IMR-90 (cell line): Measurements from ENCODE around the gene HMOX2. TPM values are rescaled to one million over a fixed set of nuclear protein-coding genes. Genes with fewer than 3 reads are reported as not detected.

Source experiments
- ATAC-seq: fragments of 200-7000 bp; cut with Tn5 transposase; 2 replicates; pipeline ENCODE4 v1.9.1; 2020; ENCODE audit warnings: low read depth, mild to moderate bottlenecking, moderate library complexity
- BruUV-seq: library from RNA; stranded (reverse); fragments of 400-500 nt; replicated peaks from 2 replicates; lab custom pipeline; 2021; lab: Mats Ljungman, UMichigan
- CTCF ChIA-PET: fragments of 300-600 bp; formaldehyde crosslinking; extraction: SDS; loops from one replicate; lab custom pipeline; 2021; ENCODE audit warnings: antibody characterized with exemption; lab: Yijun Ruan, JAX
- POLR2A ChIA-PET: fragments of 300-600 bp; sonication (Branson Sonifier 250); formaldehyde crosslinking; loops from one replicate; lab custom pipeline; 2022; ENCODE audit warnings: antibody characterized with exemption; ENCODE audit not compliant: unreplicated experiment; lab: Charles Lee
- DNase-seq: peaks from one replicate; pipeline ENCODE4 v3.0.0; 2013
- H2AFZ ChIP-seq: replicated peaks from 2 replicates; pipeline ENCODE3; 2013; ENCODE audit warnings: low read length, mild to moderate bottlenecking; ENCODE audit not compliant: poor library complexity
- H2AK5ac ChIP-seq: 2 replicates; pipeline ENCODE4 v1.6.1; 2013; ENCODE audit warnings: low read depth, low read length, inconsistent platforms
- H2AK9ac ChIP-seq: replicated peaks from 2 replicates; pipeline ENCODE3; 2013; ENCODE audit warnings: mild to moderate bottlenecking, low read depth, low read length, moderate library complexity; ENCODE audit not compliant: poor library complexity
- H2BK120ac ChIP-seq: 2 replicates; pipeline ENCODE4 v1.6.1; 2013; ENCODE audit warnings: low read depth, low read length, inconsistent platforms
- H2BK15ac ChIP-seq: 3 replicates; pipeline ENCODE4 v1.6.1; 2013; ENCODE audit warnings: low read depth, low read length, inconsistent platforms
- H2BK20ac ChIP-seq: 2 replicates; pipeline ENCODE4 v1.6.1; 2013; ENCODE audit warnings: low read depth, mild to moderate bottlenecking, inconsistent platforms, low read length, moderate library complexity
- H2BK5ac ChIP-seq: 2 replicates; pipeline ENCODE4 v1.6.1; 2013; ENCODE audit warnings: mild to moderate bottlenecking, low read depth, low read length, inconsistent platforms; ENCODE audit not compliant: poor library complexity, severe bottlenecking
- H3K14ac ChIP-seq: replicated peaks from 2 replicates; pipeline ENCODE4 v1.6.1; 2013; ENCODE audit warnings: low read depth, low read length, inconsistent platforms
- H3K18ac ChIP-seq: 2 replicates; pipeline ENCODE4 v1.6.1; 2013; ENCODE audit warnings: low read depth, low read length, control low read depth
- H3K23ac ChIP-seq: 2 replicates; pipeline ENCODE4 v1.6.1; 2013; ENCODE audit warnings: low read depth, low read length, inconsistent platforms
- H3K27ac ChIP-seq: 2 replicates; pipeline ENCODE4 v1.5.1; 2013; ENCODE audit warnings: mild to moderate bottlenecking, control low read depth, low read length; ENCODE audit not compliant: insufficient read depth
- H3K27me3 ChIP-seq: 2 replicates; pipeline ENCODE4 v1.6.1; 2013; ENCODE audit warnings: low read length; ENCODE audit not compliant: control insufficient read depth, insufficient read depth
- H3K36me3 ChIP-seq: 2 replicates; pipeline ENCODE4 v1.6.1; 2013; ENCODE audit warnings: low read length, mixed read lengths; ENCODE audit not compliant: control insufficient read depth, insufficient read depth
- H3K4ac ChIP-seq: 2 replicates; pipeline ENCODE4 v1.6.1; 2013; ENCODE audit warnings: low read depth, low read length, inconsistent platforms
- H3K4me1 ChIP-seq: 2 replicates; pipeline ENCODE4 v1.6.1; 2013; ENCODE audit warnings: low read length, mixed read lengths; ENCODE audit not compliant: control insufficient read depth, insufficient read depth
- H3K4me2 ChIP-seq: 2 replicates; pipeline ENCODE4 v1.6.1; 2013; ENCODE audit warnings: low read depth, mild to moderate bottlenecking, control low read depth, low read length, moderate library complexity
- H3K4me3 ChIP-seq: 2 replicates; pipeline ENCODE4 v1.5.1; 2013; ENCODE audit warnings: low read depth, mild to moderate bottlenecking, control low read depth, low read length, moderate library complexity; ENCODE audit not compliant: insufficient read depth
- H3K56ac ChIP-seq: 2 replicates; pipeline ENCODE4 v1.6.1; 2013; ENCODE audit warnings: low read length, inconsistent platforms; ENCODE audit not compliant: insufficient read depth; ENCODE audit errors: extremely low read depth
- H3K79me1 ChIP-seq, 2 experiments: 2 replicates each; pipeline ENCODE4 v1.6.1; 2013; ENCODE audit warnings: low read length in 2 of 2, inconsistent platforms in 1 of 2, low read depth in 1 of 2
- H3K9ac ChIP-seq: 2 replicates; pipeline ENCODE4 v1.6.1; 2013; ENCODE audit warnings: low read depth, low read length, control low read depth
- H3K9me1 ChIP-seq: 2 replicates; pipeline ENCODE4 v1.6.1; 2013; ENCODE audit warnings: low read length, inconsistent platforms; ENCODE audit not compliant: insufficient read depth
- H3K9me3 ChIP-seq: 2 replicates; pipeline ENCODE4 v1.6.1; 2013; ENCODE audit warnings: low read length; ENCODE audit not compliant: control insufficient read depth, insufficient read depth
- H4K20me1 ChIP-seq: 2 replicates; pipeline ENCODE4 v1.6.1; 2013; ENCODE audit warnings: low read length, inconsistent platforms; ENCODE audit not compliant: insufficient read depth
- H4K5ac ChIP-seq: 2 replicates; pipeline ENCODE4 v1.6.1; 2013; ENCODE audit warnings: mild to moderate bottlenecking, low read depth, low read length, control low read depth
- H4K8ac ChIP-seq, 2 experiments: 2 replicates each; pipeline ENCODE4 v1.6.1; 2013; ENCODE audit warnings: low read depth in 2 of 2, low read length in 2 of 2, control low read depth in 1 of 2, inconsistent platforms in 1 of 2
- H4K91ac ChIP-seq: 2 replicates; pipeline ENCODE4 v1.6.1; 2013; ENCODE audit warnings: low read depth, low read length, inconsistent platforms; ENCODE audit not compliant: insufficient read depth
- CEBPB ChIP-seq: IDR thresholded peaks from 2 replicates; pipeline ENCODE4 v1.6.1; 2012; ENCODE audit warnings: low read depth, low read length, improper control_type of control experiment
- CHD1 ChIP-seq: IDR thresholded peaks from 2 replicates; pipeline ENCODE4 v1.6.1; 2012; ENCODE audit warnings: low read depth, low read length, improper control_type of control experiment
- MAZ ChIP-seq: IDR thresholded peaks from 2 replicates; pipeline ENCODE4 v1.6.1; 2012; ENCODE audit warnings: low read depth, mild to moderate bottlenecking, low read length, improper control_type of control experiment, moderate library complexity, borderline replicate concordance
- RCOR1 ChIP-seq: IDR thresholded peaks from 2 replicates; pipeline ENCODE4 v1.6.1; 2012; ENCODE audit warnings: mild to moderate bottlenecking, low read length, improper control_type of control experiment; ENCODE audit not compliant: insufficient replicate concordance
- WGBS, 2 experiments: methylation state at CpG; one replicate each; pipeline versions ENCODE4 v1.1.5 to v1.1.7; 2013; ENCODE audit warnings: missing lambda C conversion rate in 2 of 2; ENCODE audit not compliant: insufficient read length in 1 of 2; ENCODE audit errors: extremely low coverage in 2 of 2; 5-methylcytosine and 5-hydroxymethylcytosine counted together
- dilution Hi-C: fragments of 300-500 bp; cut with HindIII; formaldehyde crosslinking; loops from one replicate; pipeline ENCODE4 v1.14.3; 2018; ENCODE audit warnings: low sequenced_read_pairs; ENCODE audit not compliant: unreplicated experiment
- in situ Hi-C: fragments of 300-500 bp; cut with MboI; formaldehyde crosslinking; loops from 3 replicates; pipeline ENCODE4 v1.14.3; 2019; ENCODE audit warnings: low sequenced_read_pairs, inconsistent platforms, mixed read lengths
- intact Hi-C: fragments of 100-400 bp; cut with micrococcal nuclease; formaldehyde crosslinking; loops from 2 replicates; pipeline ENCODE4 v1.10.0; 2022
- polyA plus RNA-seq, 3 experiments: library from polyadenylated mRNA; depleted of rRNA; stranded (reverse); fragments of >200 nt; gene quantifications; 2 replicates each; pipeline ENCODE4 v1.2.3, GENCODE V29; 2012; ENCODE audit warnings: low replicate concordance in 1 of 3
- total RNA-seq: library from RNA; depleted of rRNA; stranded (reverse); fragments of >200 nt; gene quantifications from 2 replicates; pipeline ENCODE4 v1.2.3, GENCODE V29; 2012
- TF ChIP-seq, protein P1 (sequence below): fragments of 150-350 bp; IDR thresholded peaks from 2 replicates; pipeline ENCODE4 v1.6.1; 2016; ENCODE audit warnings: low read depth, mild to moderate bottlenecking, low read length, moderate library complexity, borderline replicate concordance
- TF ChIP-seq, protein P2 (sequence below): fragments of 150-350 bp; IDR thresholded peaks from 2 replicates; pipeline ENCODE4 v1.6.1; 2017; ENCODE audit warnings: mild to moderate bottlenecking, antibody characterized with exemption, low read length, low read depth

HMOX2 gene
- total and polyA plus RNA-seq, 2 of the 4 experiments (the other 2 are of a cell fraction) = 93.9 to 98.8 TPM

GRCh38 chr16:4450430-4450829 lies 25.8 kb upstream of the HMOX2 start:
- peaks cover 57% of the 10 kb centered on the region for H3K36me3 ChIP-seq
- in situ Hi-C loops = no loop called here
- H2BK20ac ChIP-seq = no peak overlapping the region
- H4K91ac ChIP-seq = no peak overlapping the region
- no peak overlapping the region for H4K5ac ChIP-seq
- no peak overlapping the region for H2AFZ ChIP-seq
- no peak overlapping the region for H3K9ac ChIP-seq
- TF ChIP-seq CEBPB (no peak), MAZ (no peak), RCOR1 (no peak), CHD1 (no peak)
- TF ChIP-seq, protein P1, sequence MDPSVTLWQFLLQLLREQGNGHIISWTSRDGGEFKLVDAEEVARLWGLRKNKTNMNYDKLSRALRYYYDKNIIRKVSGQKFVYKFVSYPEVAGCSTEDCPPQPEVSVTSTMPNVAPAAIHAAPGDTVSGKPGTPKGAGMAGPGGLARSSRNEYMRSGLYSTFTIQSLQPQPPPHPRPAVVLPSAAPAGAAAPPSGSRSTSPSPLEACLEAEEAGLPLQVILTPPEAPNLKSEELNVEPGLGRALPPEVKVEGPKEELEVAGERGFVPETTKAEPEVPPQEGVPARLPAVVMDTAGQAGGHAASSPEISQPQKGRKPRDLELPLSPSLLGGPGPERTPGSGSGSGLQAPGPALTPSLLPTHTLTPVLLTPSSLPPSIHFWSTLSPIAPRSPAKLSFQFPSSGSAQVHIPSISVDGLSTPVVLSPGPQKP = no peak
- TF ChIP-seq, protein P2, sequence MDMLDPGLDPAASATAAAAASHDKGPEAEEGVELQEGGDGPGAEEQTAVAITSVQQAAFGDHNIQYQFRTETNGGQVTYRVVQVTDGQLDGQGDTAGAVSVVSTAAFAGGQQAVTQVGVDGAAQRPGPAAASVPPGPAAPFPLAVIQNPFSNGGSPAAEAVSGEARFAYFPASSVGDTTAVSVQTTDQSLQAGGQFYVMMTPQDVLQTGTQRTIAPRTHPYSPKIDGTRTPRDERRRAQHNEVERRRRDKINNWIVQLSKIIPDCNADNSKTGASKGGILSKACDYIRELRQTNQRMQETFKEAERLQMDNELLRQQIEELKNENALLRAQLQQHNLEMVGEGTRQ = no peak
- H3K4me1 ChIP-seq = no peaks in the 10 kb centered on the region
- H3K56ac ChIP-seq = no peak overlapping the region
- intact Hi-C loops = no loop called here
- no peak overlapping the region for H3K23ac ChIP-seq
- no peak overlapping the region for H3K27ac ChIP-seq
- BruUV-seq = no TSS peak
- H3K9me3 ChIP-seq = no peaks in the 10 kb centered on the region
- WGBS, 2 experiments = 100% methylated on average over 2 of the region's 14 CpGs; no CpG with 5 or more reads in 1 of the 2 experiments
- DNase-seq (no peak), ATAC-seq (no peak)
- H3K27me3 ChIP-seq = no peaks in the 10 kb centered on the region
- no peak overlapping the region for H2AK9ac ChIP-seq
- peaks cover 15% of the 10 kb centered on the region for H4K20me1 ChIP-seq
- H4K8ac ChIP-seq = no peak overlapping the region
- 0 out of 2 replicates have a peak, but pooled peaks cover 7% of the 10 kb centered on the region for H3K9me1 ChIP-seq
- ChIA-PET CTCF (no interaction called here), POLR2A (no interaction called here)
- H3K4ac ChIP-seq = no peak overlapping the region
- H2BK15ac ChIP-seq = no peak overlapping the region
- H3K79me1 ChIP-seq = peaks cover 10 to 16% of the 10 kb centered on the region in 2 experiments
- H2AK5ac ChIP-seq = no peak overlapping the region
- H2BK120ac ChIP-seq = no peak overlapping the region
- H3K4me3 ChIP-seq = no peak overlapping the region
- dilution Hi-C loops = no loop called here
- H3K14ac ChIP-seq = no peak overlapping the region
- no peak overlapping the region for H3K18ac ChIP-seq
- no peak overlapping the region for H3K4me2 ChIP-seq
- no peak overlapping the region for H2BK5ac ChIP-seq
